ENCODE measurements around the gene RPH3AL. TPM values are rescaled to one million over a fixed set of nuclear protein-coding genes. Genes with fewer than 3 reads are reported as not detected.

The RPH3AL gene
- total and polyA plus RNA-seq, 10 of the 15 experiments (the other 5 are each of a cell fraction or from before 2014, with no cell fraction given): 0.04 to 1.2 (median 0.47) TPM; not detected in 2

DNA sequence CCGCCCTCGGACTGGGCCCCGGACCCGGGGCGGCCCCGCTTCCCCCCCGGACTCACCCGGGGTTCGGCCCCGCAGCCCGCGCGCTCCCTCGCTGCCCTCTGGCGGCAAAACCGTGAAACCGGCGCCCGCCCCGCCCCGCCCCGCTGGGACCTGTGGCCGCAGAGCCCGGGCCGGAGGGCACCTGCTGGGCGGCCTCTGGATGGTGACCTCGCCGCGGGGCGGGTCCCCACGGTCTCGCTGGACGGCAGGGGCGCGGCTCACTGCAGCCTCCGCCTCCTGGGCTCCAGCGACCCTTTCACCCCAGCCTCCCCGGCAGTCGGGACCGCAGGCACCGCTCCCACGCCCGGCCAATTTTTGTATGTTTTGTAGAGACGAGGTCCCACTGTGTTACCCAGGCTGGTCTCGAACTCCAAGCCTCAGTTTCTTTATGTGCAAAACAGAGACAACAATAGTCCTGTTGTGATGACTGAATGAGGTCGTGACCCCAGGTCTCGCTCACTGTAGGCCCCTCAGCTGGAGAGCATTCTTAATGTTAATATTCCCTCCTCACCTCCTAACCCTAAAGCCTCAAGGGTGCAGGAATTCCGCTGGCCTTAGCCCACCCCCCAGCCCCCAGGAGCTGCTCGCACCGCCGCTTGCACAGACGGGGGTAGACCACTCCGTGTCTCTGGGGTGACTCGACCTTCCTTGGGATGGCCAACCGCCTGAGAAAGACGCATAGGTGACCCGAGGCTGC lies 33.7 kb upstream of the RPH3AL start (continued):
- peak; percentile 72; the same call in 1 of the 2 replicates for TF ChIP-seq SMARCA5 (IDR thresholded peaks at IDR 0.05)
- peak; percentile 57; the same call in 1 of the 2 replicates for TF ChIP-seq DPF2 (IDR thresholded peaks at IDR 0.05)

DNA sequence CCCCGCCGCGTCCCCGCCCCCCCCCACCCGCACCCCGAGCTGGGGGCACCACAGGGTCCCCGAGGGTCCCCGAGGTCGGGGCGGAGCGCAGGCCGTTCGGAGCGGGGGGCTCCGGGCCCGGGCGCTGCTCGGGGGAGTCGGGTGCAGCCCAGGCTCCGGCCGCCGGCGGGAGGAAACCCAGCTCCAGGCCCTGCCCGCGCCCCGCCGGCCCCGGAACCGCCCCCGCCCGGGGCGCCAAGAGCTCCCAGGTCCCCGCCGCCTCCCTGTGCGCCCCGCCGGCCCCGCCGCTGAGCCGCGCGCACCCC lies 33.2 kb upstream of the RPH3AL start:
- H3K27me3 ChIP-seq (replicated peaks in 1 of 2; ENCODE audit: control insufficient read depth in 2 of 2, insufficient read depth in 2 of 2, low read length in 1 of 2): peaks cover 0 to 3% of the 10 kb centered on the region in 2 experiments; a peak in 2 of 4 replicates
- ChIA-PET SMC1A (ENCODE audit: uncharacterized antibody, unreplicated experiment) (interaction anchor here (1.2 kb wide), 1 partner anchor 220 kb away, joined by 4 read pairs; no protein-coding TSS in a partner anchor), RAD21 (ENCODE audit: unreplicated experiment) (interaction anchor here (0.6 to 0.8 kb wide), 2 partner anchors 31 to 109 kb away, joined by 3 to 5 read pairs; no protein-coding TSS in a partner anchor), POLR2A (no interaction called here), CTCF (interaction anchor here (0.6 to 1.8 kb wide), 7 partner anchors 9 to 596 kb away, joined by 3 to 7 read pairs (median 3); no protein-coding TSS in a partner anchor)
- H3K27ac ChIP-seq (ENCODE audit: control insufficient read depth, insufficient read depth): no peak overlapping the region
- no TSS peak for BruUV-seq (replicated peaks)
- peak overlapping the region; percentile 74; the same call in 1 of the 2 replicates for H3K4me2 ChIP-seq (ENCODE audit: control insufficient read depth, insufficient read depth)
- ATAC-seq (no peak), DNase-seq (ENCODE audit: low read depth, low spot score) (no peak), FAIRE-seq (no peak)
- intact Hi-C loops (cut with micrococcal nuclease; ENCODE audit: unreplicated experiment) (no loop called here), in situ Hi-C loops (cut with MboI) (no loop called here)
- no peaks in the 10 kb centered on the region for H3K36me3 ChIP-seq (ENCODE audit: control insufficient read depth in 2 of 2, insufficient read depth in 2 of 2, low read length in 1 of 2)
- no peaks in the 10 kb centered on the region for H4K20me1 ChIP-seq (ENCODE audit: control insufficient read depth, insufficient read depth)
- no peak overlapping the region for H3K9ac ChIP-seq (ENCODE audit: control insufficient read depth, insufficient read depth, low read length)
- H3K79me2 ChIP-seq (ENCODE audit: control insufficient read depth, insufficient read depth, low read length): no peaks in the 10 kb centered on the region
- no peaks in the 10 kb centered on the region for H3K9me3 ChIP-seq (replicated peaks; ENCODE audit: control insufficient read depth, insufficient read depth, low read length)
- no peak overlapping the region for H2AFZ ChIP-seq (ENCODE audit: control insufficient read depth, low read depth, low read length)
- WGBS (ENCODE audit: insufficient coverage, insufficient replicate concordance, low lambda C conversion rate, missing lambda C conversion rate): 0% methylated on average over 5 of the region's 42 CpGs
- no peaks in the 10 kb centered on the region for H3K4me1 ChIP-seq (ENCODE audit: control insufficient read depth, insufficient read depth, low read length)
- H3K4me3 ChIP-seq: no peak overlapping the region; the same call in 1 of the 2 replicates
- TF ChIP-seq MEF2A (IDR thresholded peaks at IDR 0.05; ENCODE audit: insufficient read depth, low read depth, low read length) (no peak), RELA (IDR thresholded peaks at IDR 0.05; ENCODE audit: borderline replicate concordance, partially characterized antibody) (no peak), BCL11A (IDR thresholded peaks at IDR 0.05; ENCODE audit: low read depth, low read length) (no peak), HDGF (IDR thresholded peaks at IDR 0.05) (no peak), RB1 (IDR thresholded peaks at IDR 0.05; ENCODE audit: borderline replicate concordance) (no peak), CBFB (IDR thresholded peaks at IDR 0.05; ENCODE audit: low read depth) (no peak), SMAD1 (IDR thresholded peaks at IDR 0.05; ENCODE audit: low read depth, partially characterized antibody) (no peak), SUZ12 (IDR thresholded peaks at IDR 0.05; ENCODE audit: unreplicated experiment) (no peak), E4F1 (IDR thresholded peaks at IDR 0.05; ENCODE audit: borderline replicate concordance, partially characterized antibody) (no peak), CUX1 (IDR thresholded peaks at IDR 0.05; ENCODE audit: insufficient replicate concordance, low read depth, low read length) (no peak)
- TF ChIP-seq, protein P1, sequence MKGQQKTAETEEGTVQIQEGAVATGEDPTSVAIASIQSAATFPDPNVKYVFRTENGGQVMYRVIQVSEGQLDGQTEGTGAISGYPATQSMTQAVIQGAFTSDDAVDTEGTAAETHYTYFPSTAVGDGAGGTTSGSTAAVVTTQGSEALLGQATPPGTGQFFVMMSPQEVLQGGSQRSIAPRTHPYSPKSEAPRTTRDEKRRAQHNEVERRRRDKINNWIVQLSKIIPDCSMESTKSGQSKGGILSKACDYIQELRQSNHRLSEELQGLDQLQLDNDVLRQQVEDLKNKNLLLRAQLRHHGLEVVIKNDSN (IDR thresholded peaks at IDR 0.05; ENCODE audit: borderline replicate concordance, extremely low read length, insufficient read depth, low read depth, low read length): no peak
